A549 (cell line): ENCODE data around the gene SLC43A3. TPM values are rescaled to one million over a fixed set of nuclear protein-coding genes. Genes with fewer than 3 reads are reported as not detected.

Experiments used
- ATAC-seq, 2 experiments: fragments of 200-7000 bp in 1 of 2; fragments of >200 bp in 1 of 2; cut with Nextera tagmentation in 1 of 2; cut with Tn5 transposase in 1 of 2; 3 replicates each; pipeline versions ENCODE4 v1.8.0 to v1.9.1; 2018 to 2020; ENCODE audit warnings: mild to moderate bottlenecking in 1 of 2, moderate library complexity in 1 of 2
- CTCF ChIA-PET: fragments of 300-600 bp; sonication (Branson Sonifier 250); formaldehyde crosslinking; extraction: SDS; loops from one replicate; lab custom pipeline; 2021; ENCODE audit warnings: antibody characterized with exemption, inconsistent platforms; lab: Yijun Ruan, JAX
- POLR2A ChIA-PET: fragments of 350-600 bp; formaldehyde crosslinking; extraction: SDS; loops from one replicate; lab custom pipeline; 2021; ENCODE audit warnings: antibody characterized with exemption, inconsistent platforms; lab: Yijun Ruan, JAX
- DNase-seq, 2 experiments: peaks; one replicate each; pipeline versions ENCODE4 v3.0.0 to v3.0.0-alpha.2; 2011 to 2016; ENCODE audit warnings: low read depth in 1 of 2, low spot score in 1 of 2
- FAIRE-seq: peaks from 2 replicates; lab custom pipeline; 2011; peaks lifted over from hg19 to GRCh38; lab: Jason Lieb, UNC
- H3K27ac ChIP-seq, 2 experiments: fragments of >200 bp; sonication (Bioruptor Twin); formaldehyde crosslinking; 3 replicates each; pipeline ENCODE4 v1.5.1; 2016 to 2017
- H3K4me1 ChIP-seq: fragments of >200 bp; sonication (Bioruptor Twin); formaldehyde crosslinking; 3 replicates; pipeline ENCODE4 v1.6.1; 2016
- H3K4me2 ChIP-seq: fragments of >200 bp; sonication (Bioruptor Twin); formaldehyde crosslinking; 3 replicates; pipeline ENCODE4 v1.6.1; 2016
- H3K4me3 ChIP-seq: fragments of >200 bp; sonication (Bioruptor Twin); formaldehyde crosslinking; 3 replicates; pipeline ENCODE4 v1.5.1; 2016
- H3K9me3 ChIP-seq: fragments of >200 bp; sonication (Bioruptor Twin); formaldehyde crosslinking; 3 replicates; pipeline ENCODE4 v1.6.1; 2016
- BHLHE40 ChIP-seq: IDR thresholded peaks from 2 replicates; pipeline ENCODE4 v1.6.1; 2012; ENCODE audit warnings: low read depth, low read length, inconsistent platforms
- CBX8 ChIP-seq: fragments of 200-600 bp; sonication (generic); IDR thresholded peaks from 2 replicates; pipeline ENCODE4 v1.6.1; 2016
- EP300 ChIP-seq, 2 experiments: fragments of >200 bp; sonication (Bioruptor Twin); formaldehyde crosslinking; IDR thresholded peaks; 2 replicates in 1 of 2; 3 replicates in 1 of 2; pipeline ENCODE4 v1.6.1; 2016 to 2017
- ESRRA ChIP-seq: fragments of 150-350 bp; IDR thresholded peaks from 2 replicates; pipeline ENCODE4 v1.6.1; 2014; ENCODE audit warnings: mild to moderate bottlenecking, low read length, borderline replicate concordance
- GATA3 ChIP-seq: IDR thresholded peaks from 2 replicates; pipeline ENCODE4 v1.6.1; 2012; ENCODE audit warnings: borderline replicate concordance
- MAFK ChIP-seq: fragments of 450-650 bp; IDR thresholded peaks from 2 replicates; pipeline ENCODE4 v1.6.1; 2014; ENCODE audit not compliant: partially characterized antibody
- MAZ ChIP-seq: fragments of 150-350 bp; IDR thresholded peaks from 2 replicates; pipeline ENCODE4 v1.6.1; 2014; ENCODE audit warnings: antibody characterized with exemption, low read depth, low read length, borderline replicate concordance
- NFE2L2 ChIP-seq: fragments of 150-350 bp; conservative IDR thresholded peaks from 2 replicates; pipeline ENCODE4 v1.6.1; 2014; ENCODE audit warnings: low read length
- PHF8 ChIP-seq: fragments of 200-600 bp; sonication (generic); IDR thresholded peaks from 2 replicates; pipeline ENCODE4 v1.6.1; 2016; ENCODE audit warnings: low read depth, mild to moderate bottlenecking, antibody characterized with exemption, moderate library complexity, borderline replicate concordance
- POLR2A ChIP-seq: IDR thresholded peaks from 2 replicates; pipeline ENCODE4 v1.6.1; 2012; ENCODE audit warnings: mild to moderate bottlenecking, low read length
- RAD21 ChIP-seq, 2 experiments: fragments of >200 bp in 1 of 2; sonication (Bioruptor Twin) in 1 of 2; formaldehyde crosslinking in 1 of 2; IDR thresholded peaks in 1 of 2; conservative IDR thresholded peaks in 1 of 2; 2 replicates in 1 of 2; 3 replicates in 1 of 2; pipeline ENCODE4 v1.6.1; 2012 to 2018; ENCODE audit warnings: inconsistent platforms in 1 of 2
- RARB ChIP-seq: fragments of 250-450 bp; sonication (Bioruptor Pico); IDR thresholded peaks from 2 replicates; pipeline ENCODE4 v1.8.0; 2021; ENCODE audit warnings: mild to moderate bottlenecking, moderate library complexity
- RCOR1 ChIP-seq: fragments of 150-350 bp; IDR thresholded peaks from 2 replicates; pipeline ENCODE4 v1.6.1; 2014; ENCODE audit warnings: antibody characterized with exemption, low read length, low read depth
- ZC3H11A ChIP-seq: fragments of 450-650 bp; IDR thresholded peaks from 2 replicates; pipeline ENCODE4 v1.6.1; 2014; ENCODE audit warnings: antibody characterized with exemption, mild to moderate bottlenecking
- ZNF302 ChIP-seq: fragments of 250-450 bp; sonication (Bioruptor Pico); IDR thresholded peaks from 2 replicates; pipeline ENCODE4 v1.9.0; 2021; ENCODE audit warnings: inconsistent platforms, mild to moderate bottlenecking, moderate library complexity
- WGBS: methylation state at CpG from one replicate; pipeline ENCODE4 v1.1.6; 2017; ENCODE audit errors: missing lambda C conversion rate; 5-methylcytosine and 5-hydroxymethylcytosine counted together
- polyA minus RNA-seq: library from RNA; depleted of rRNA, polyadenylated mRNA; stranded (reverse); fragments of >200 nt; gene quantifications from 2 replicates; pipeline ENCODE4 v1.2.3, GENCODE V29; 2011; rRNA and poly(A)+ RNA removed
- polyA plus RNA-seq, 4 experiments: library from polyadenylated mRNA; depleted of rRNA in 3 of 4; stranded (reverse); fragments of >200 nt; fragmentation: RNase III in 1 of 4; extraction: RNeasy Plus Mini Kit Qiagen cat#74134 plus additional on column Dnase treatment in 1 of 4; gene quantifications; 2 replicates in 3 of 4; 3 replicates in 1 of 4; pipeline ENCODE4 v1.2.3, GENCODE V29; 2011 to 2017
- TF ChIP-seq, protein P1 (sequence below): fragments of >200 bp; sonication (Bioruptor Twin); formaldehyde crosslinking; IDR thresholded peaks from 3 replicates; pipeline ENCODE4 v1.5.1; 2016
- TF ChIP-seq, protein P2 (sequence below): IDR thresholded peaks from 2 replicates; pipeline ENCODE4 v1.6.1; 2012
- TF ChIP-seq, protein P3 (sequence below): fragments of 250-450 bp; sonication (Bioruptor Pico); IDR thresholded peaks from 2 replicates; pipeline ENCODE4 v1.5.0; 2020; ENCODE audit warnings: low read depth, mild to moderate bottlenecking, moderate library complexity
- TF ChIP-seq, protein P4 (sequence below): fragments of >200 bp; sonication (Bioruptor Twin); formaldehyde crosslinking; IDR thresholded peaks from 2 replicates; pipeline ENCODE4 v1.6.1; 2016
- TF ChIP-seq, protein P5 (sequence below): IDR thresholded peaks from 2 replicates; pipeline ENCODE4 v1.6.1; 2012

The SLC43A3 gene
- 0.30 TPM in 2 replicates for polyA plus RNA-seq (2011; rRNA removed)
- 0.19 and 0.30 TPM in 2 replicates for polyA plus RNA-seq (2012; cell fraction: cytosol; rRNA removed)
- polyA plus RNA-seq (2012; cell fraction: nucleus; rRNA removed), result 0.52 and 1.5 TPM in 2 replicates
- polyA plus RNA-seq (2017; fragmentation: RNase III; extraction: RNeasy Plus Mini Kit Qiagen cat#74134 plus additional on column Dnase treatment), result 0.12 to 0.22 TPM (median 0.13 TPM) in 3 replicates
- 0.33 and 0.83 TPM in 2 replicates for polyA minus RNA-seq

DNA sequence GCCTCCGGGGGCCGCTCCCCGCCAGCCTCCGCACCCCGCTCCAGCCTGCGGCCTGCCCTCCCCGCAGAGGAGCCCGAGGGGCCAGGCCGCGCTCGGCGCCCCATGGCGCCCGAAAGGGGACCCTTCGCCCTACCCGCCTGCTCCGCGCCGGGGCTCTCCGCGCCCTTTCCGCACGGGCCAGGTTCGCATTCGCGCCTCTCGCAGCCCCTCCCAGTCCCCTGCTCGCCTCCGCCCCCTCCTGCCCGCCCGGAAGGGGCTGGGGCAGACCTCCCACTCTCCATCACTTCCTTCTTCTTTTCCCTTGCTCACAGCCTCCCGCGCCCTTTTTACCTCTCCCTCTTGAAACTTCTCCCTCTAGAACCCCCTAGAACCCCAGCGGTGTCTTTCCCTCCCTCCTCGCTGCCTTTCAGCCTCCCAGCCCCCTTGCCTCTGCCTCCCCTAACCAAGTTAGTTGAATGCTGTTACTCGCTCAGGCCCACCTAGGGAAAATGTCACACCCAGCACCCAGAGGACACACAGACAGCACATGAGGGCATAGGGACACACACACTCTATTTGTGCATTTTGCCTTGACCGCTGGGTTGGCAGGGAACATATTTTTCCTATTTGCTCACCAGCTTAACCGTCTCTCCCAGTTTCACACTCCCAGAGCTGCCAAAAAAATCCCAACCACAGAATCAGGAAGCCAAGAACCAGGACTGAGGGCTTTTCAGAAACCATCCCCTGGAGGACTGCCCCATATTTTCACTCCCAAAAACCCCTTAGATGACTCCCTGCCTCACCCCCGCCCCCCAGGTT is at the start of gene SLC43A3:
Gene SLC43A3 (minus strand): TSS at position 193 of the 798 bp plus-strand sequence. CDS start 949 bp downstream, outside the sequence.
- FAIRE-seq, result no peak
- peak; percentile 12 to 21; a peak in 1 of 6 replicates for ATAC-seq
- no peak for DNase-seq
- Histone ChIP-seq H3K27ac (peak within 1 kb of the TSS; percentile 38 to 65), H3K9me3 (no peaks in the 10 kb centered on the region), H3K4me3 (no peak within 1 kb of the TSS), H3K4me1 (peaks cover 31% of the 10 kb centered on the region), H3K4me2 (peak within 1 kb of the TSS; percentile 26; the same call in 2 of the 3 replicates)
- CTCF ChIA-PET, result interaction anchor here (0.7 to 1.6 kb wide), 5 partner anchors 13 to 102 kb away, joined by 3 to 6 read pairs (median 5); no protein-coding TSS in a partner anchor
- POLR2A ChIA-PET, result no interaction called here
- TF ChIP-seq BHLHE40, result no peak
- 84% methylated on average over 37 of the region's 39 CpGs for WGBS

DNA sequence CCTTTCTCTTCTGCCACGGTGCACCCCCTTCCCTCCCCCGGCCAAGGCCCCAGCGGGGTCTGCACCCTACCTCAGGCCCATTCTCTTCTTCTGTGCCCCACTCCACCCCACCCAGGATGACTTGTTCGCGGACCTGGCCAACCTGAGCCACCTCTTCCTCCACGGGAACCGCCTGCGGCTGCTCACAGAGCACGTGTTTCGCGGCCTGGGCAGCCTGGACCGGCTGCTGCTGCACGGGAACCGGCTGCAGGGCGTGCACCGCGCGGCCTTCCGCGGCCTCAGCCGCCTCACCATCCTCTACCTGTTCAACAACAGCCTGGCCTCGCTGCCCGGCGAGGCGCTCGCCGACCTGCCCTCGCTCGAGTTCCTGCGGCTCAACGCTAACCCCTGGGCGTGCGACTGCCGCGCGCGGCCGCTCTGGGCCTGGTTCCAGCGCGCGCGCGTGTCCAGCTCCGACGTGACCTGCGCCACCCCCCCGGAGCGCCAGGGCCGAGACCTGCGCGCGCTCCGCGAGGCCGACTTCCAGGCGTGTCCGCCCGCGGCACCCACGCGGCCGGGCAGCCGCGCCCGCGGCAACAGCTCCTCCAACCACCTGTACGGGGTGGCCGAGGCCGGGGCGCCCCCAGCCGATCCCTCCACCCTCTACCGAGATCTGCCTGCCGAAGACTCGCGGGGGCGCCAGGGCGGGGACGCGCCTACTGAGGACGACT is 49.3 kb upstream of the SLC43A3 start:
- H3K4me2 ChIP-seq, result peak overlapping the region; percentile 73
- DNase-seq, result no peak
- peaks cover 57% of the 10 kb centered on the region for H3K4me1 ChIP-seq
- H3K4me3 ChIP-seq, result peak overlapping the region; percentile 26; the same call in 2 of the 3 replicates
- ATAC-seq, result no peak
- H3K27ac ChIP-seq, result peak overlapping the region; percentile 45 to 81; a peak in 5 of 6 replicates
- CTCF ChIA-PET, result interaction anchor here (0.6 to 10.1 kb wide), 11 partner anchors 9 to 164 kb away, joined by 3 to 228 read pairs (median 4); partner anchors contain the start of gene RTN4RL2
- WGBS, result 79% methylated on average over 51 of the region's 80 CpGs
- POLR2A ChIA-PET, result interaction anchor here (0.8 kb wide), 1 partner anchor 18 kb away, joined by 7 read pairs; no protein-coding TSS in a partner anchor
- no peaks in the 10 kb centered on the region for H3K9me3 ChIP-seq
- TF ChIP-seq MAFK, result no peak
- FAIRE-seq, result no peak

DNA sequence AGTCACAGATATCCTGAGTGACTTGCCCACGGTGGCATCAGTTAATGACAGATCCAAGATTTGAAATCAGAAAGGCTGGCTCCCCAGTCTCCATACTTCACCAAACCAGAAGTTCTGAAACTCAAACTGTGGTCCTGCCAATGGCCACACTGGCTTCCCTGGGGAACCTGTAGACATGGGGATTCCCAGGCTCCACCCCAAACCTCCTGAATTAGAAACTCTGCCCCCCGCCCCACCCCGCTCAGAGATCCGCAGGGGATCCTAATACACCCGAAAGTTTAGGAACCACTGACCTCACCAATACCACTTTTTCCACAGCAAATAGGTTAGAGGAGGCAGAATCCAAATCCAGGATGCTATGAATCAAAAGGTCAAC is 48.7 kb upstream of the SLC43A3 start:
- CTCF ChIA-PET, result interaction anchor here (0.9 to 9.4 kb wide), 6 partner anchors 7 to 128 kb away, joined by 3 to 228 read pairs (median 87); partner anchors contain the start of gene RTN4RL2
- WGBS, result 71% methylated on average over 5 of the region's 5 CpGs
- H3K4me1 ChIP-seq, result peaks cover 57% of the 10 kb centered on the region
- DNase-seq (no peak), FAIRE-seq (no peak), ATAC-seq (no peak)
- TF ChIP-seq MAZ, result no peak
- TF ChIP-seq EP300 (IDR thresholded peaks at IDR 0.05), result no peak
- TF ChIP-seq, protein P1, sequence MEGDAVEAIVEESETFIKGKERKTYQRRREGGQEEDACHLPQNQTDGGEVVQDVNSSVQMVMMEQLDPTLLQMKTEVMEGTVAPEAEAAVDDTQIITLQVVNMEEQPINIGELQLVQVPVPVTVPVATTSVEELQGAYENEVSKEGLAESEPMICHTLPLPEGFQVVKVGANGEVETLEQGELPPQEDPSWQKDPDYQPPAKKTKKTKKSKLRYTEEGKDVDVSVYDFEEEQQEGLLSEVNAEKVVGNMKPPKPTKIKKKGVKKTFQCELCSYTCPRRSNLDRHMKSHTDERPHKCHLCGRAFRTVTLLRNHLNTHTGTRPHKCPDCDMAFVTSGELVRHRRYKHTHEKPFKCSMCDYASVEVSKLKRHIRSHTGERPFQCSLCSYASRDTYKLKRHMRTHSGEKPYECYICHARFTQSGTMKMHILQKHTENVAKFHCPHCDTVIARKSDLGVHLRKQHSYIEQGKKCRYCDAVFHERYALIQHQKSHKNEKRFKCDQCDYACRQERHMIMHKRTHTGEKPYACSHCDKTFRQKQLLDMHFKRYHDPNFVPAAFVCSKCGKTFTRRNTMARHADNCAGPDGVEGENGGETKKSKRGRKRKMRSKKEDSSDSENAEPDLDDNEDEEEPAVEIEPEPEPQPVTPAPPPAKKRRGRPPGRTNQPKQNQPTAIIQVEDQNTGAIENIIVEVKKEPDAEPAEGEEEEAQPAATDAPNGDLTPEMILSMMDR, result no peak
- no peak for TF ChIP-seq NFE2L2
- TF ChIP-seq, protein P2, sequence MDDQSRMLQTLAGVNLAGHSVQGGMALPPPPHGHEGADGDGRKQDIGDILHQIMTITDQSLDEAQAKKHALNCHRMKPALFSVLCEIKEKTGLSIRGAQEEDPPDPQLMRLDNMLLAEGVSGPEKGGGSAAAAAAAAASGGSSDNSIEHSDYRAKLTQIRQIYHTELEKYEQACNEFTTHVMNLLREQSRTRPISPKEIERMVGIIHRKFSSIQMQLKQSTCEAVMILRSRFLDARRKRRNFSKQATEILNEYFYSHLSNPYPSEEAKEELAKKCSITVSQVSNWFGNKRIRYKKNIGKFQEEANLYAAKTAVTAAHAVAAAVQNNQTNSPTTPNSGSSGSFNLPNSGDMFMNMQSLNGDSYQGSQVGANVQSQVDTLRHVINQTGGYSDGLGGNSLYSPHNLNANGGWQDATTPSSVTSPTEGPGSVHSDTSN, result no peak
- TF ChIP-seq, protein P3, sequence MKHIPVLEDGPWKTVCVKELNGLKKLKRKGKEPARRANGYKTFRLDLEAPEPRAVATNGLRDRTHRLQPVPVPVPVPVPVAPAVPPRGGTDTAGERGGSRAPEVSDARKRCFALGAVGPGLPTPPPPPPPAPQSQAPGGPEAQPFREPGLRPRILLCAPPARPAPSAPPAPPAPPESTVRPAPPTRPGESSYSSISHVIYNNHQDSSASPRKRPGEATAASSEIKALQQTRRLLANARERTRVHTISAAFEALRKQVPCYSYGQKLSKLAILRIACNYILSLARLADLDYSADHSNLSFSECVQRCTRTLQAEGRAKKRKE (CRISPR knock-in tag), result no peak
- no peak for TF ChIP-seq ZNF302 (CRISPR knock-in tag)
- TF ChIP-seq RARB, result no peak
- TF ChIP-seq, protein P4, sequence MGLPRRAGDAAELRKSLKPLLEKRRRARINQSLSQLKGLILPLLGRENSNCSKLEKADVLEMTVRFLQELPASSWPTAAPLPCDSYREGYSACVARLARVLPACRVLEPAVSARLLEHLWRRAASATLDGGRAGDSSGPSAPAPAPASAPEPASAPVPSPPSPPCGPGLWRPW, result no peak
- TF ChIP-seq ZC3H11A, result no peak
- TF ChIP-seq PHF8, result no peak
- no peak for TF ChIP-seq CBX8
- TF ChIP-seq RCOR1, result no peak
- TF ChIP-seq ESRRA, result no peak
- no peak for TF ChIP-seq BHLHE40
- TF ChIP-seq GATA3, result no peak
- TF ChIP-seq, protein P5, sequence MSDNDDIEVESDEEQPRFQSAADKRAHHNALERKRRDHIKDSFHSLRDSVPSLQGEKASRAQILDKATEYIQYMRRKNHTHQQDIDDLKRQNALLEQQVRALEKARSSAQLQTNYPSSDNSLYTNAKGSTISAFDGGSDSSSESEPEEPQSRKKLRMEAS, result no peak
- TF ChIP-seq RAD21 (conservative IDR thresholded peaks at IDR 0.05 in 1 of 2, IDR thresholded peaks at IDR 0.05 in 1 of 2), result no peak
- TF ChIP-seq POLR2A, result no peak
- H3K9me3 ChIP-seq, result no peaks in the 10 kb centered on the region
- no peak overlapping the region; a peak in 1 of 6 replicates for H3K27ac ChIP-seq
- H3K4me3 ChIP-seq, result no peak overlapping the region
- POLR2A ChIA-PET, result no interaction called here
- H3K4me2 ChIP-seq, result 0 out of 3 replicates have a peak overlapping the region, but pooled peaks have one; percentile 73
